Subcutaneous abdominal adipose tissue (tissue), 5 donors: ENCODE measurements around the gene MAS1L.

Experiments
- H3K27ac ChIP-seq: one replicate; pipeline ENCODE4 v1.7.0; 2013; ENCODE audit warnings: low read depth, mild to moderate bottlenecking, inconsistent platforms, low read length, moderate library complexity
- H3K27me3 ChIP-seq, 5 donors: one replicate each; pipeline ENCODE4 v1.7.0; 2013; ENCODE audit warnings: low read length in 5 of 5, inconsistent platforms in 1 of 5; ENCODE audit not compliant: control insufficient read depth in 5 of 5, insufficient read depth in 4 of 5
- H3K36me3 ChIP-seq, 5 donors: one replicate each; pipeline ENCODE4 v1.7.0; 2013; ENCODE audit warnings: low read length in 5 of 5; ENCODE audit not compliant: control insufficient read depth in 5 of 5, insufficient read depth in 5 of 5
- H3K4me1 ChIP-seq, 5 donors: one replicate each; pipeline ENCODE4 v1.7.0; 2013; ENCODE audit warnings: low read length in 5 of 5, mild to moderate bottlenecking in 3 of 5, moderate library complexity in 1 of 5; ENCODE audit not compliant: control insufficient read depth in 5 of 5, insufficient read depth in 5 of 5
- H3K4me3 ChIP-seq, 5 donors: one replicate each; pipeline ENCODE4 v1.7.0; 2013; ENCODE audit warnings: low read length in 5 of 5, low read depth in 1 of 5
- H3K9ac ChIP-seq, 5 donors: one replicate each; pipeline ENCODE4 v1.7.0; 2013; ENCODE audit warnings: low read length in 5 of 5, mild to moderate bottlenecking in 4 of 5, moderate library complexity in 3 of 5
- H3K9me3 ChIP-seq, 5 donors: one replicate each; pipeline ENCODE4 v1.7.0; 2013; ENCODE audit warnings: low read length in 5 of 5; ENCODE audit not compliant: control insufficient read depth in 5 of 5
- donor health status: healthy.
- donor health status: healthy.
- donor health status: healthy.
- donor health status: healthy.
- donor health status: healthy.

Gene MAS1L

DNA sequence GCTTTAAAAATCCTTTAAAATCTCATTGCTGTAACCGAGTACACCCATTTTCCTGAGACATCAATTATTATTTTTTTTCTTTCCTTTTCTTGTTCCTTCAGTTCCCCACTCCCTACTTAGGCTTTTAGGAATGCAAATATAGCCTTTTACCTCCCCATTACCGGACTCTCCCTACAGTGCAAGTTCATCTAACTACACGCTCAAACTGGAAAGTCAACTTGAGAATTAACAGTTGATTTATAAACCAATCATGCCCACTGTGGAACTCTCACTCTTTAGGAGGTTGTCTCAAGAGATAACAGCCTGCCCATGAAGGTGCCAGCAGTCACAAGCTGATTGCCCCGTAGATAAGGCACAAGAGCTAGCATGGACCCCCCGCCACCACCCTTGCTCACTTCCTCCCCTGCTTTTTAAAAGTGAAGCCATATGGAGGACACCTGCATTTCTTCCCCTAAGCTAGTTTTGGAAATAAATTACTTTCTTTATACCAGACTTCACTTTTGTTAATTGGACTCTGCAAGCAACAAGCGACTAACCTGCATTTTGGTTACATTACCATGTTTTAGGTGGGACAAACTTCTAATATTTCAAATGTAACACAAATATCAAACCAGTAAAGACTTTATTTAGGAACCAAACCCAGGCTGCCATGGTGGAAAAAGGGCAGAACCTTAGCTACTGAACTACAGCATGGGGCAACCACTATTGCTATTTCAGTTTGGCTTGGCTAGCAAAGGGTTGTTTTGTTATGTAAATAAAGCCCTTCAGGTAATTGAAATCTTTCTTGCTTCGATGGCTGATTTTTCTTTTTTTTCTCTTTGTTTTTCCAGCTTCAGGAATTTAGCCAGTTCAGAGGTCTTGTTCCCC is 36.9 kb upstream of the MAS1L start:
- Histone ChIP-seq H3K9me3 (peaks cover 0 to 3% (median 0%) of the 10 kb centered on the region in 5 donors), H3K27me3 (no peaks in the 10 kb centered on the region), H3K4me1 (no peaks in the 10 kb centered on the region), H3K4me3 (no peak overlapping the region), H3K36me3 (no peaks in the 10 kb centered on the region), H3K9ac (no peak overlapping the region), H3K27ac (no peak overlapping the region)

DNA sequence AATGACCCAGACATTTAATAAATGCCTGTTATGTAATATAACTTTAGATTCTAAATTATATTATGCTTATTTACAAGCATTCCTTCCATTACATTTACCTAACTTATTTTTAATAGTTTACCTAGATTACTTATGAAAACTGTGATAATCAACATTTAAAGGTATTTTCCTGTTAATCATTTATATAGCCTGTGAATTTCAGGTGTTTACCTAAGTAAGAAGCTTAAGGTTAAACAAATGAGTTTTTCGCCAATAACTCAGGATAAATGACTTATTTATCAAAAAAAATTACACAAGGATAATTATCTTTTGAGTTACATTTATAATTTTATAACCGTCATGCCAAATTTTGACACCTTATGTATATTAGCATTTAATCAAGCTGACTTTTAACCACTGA is 36.3 kb upstream of the MAS1L start:
- H3K27ac ChIP-seq = no peak overlapping the region
- no peaks in the 10 kb centered on the region for H3K36me3 ChIP-seq
- no peaks in the 10 kb centered on the region for H3K27me3 ChIP-seq
- H3K9ac ChIP-seq = no peak overlapping the region
- no peak overlapping the region for H3K4me3 ChIP-seq
- H3K9me3 ChIP-seq = peaks cover 0 to 3% (median 0%) of the 10 kb centered on the region in 5 donors
- no peaks in the 10 kb centered on the region for H3K4me1 ChIP-seq

DNA sequence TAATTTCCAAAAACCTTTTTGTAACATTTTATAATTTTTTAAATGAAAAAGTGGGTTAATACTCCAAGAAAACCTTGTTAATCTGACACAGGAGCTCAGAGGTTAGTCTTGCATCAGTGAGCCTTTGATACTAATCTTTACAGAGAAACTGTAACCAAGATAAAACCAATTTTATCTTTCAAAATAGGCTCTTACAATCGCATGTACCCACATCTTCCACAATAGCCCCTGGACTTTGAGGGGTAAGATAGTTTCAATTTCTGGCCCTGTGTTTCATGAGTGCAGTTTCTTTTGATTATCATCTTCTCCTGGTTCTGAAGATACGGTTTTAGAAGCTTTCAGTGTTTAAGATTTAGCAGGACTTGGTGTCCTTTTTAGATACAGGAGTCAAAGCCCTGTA is 34.5 kb upstream of the MAS1L start:
- H3K27ac ChIP-seq = no peak overlapping the region

DNA sequence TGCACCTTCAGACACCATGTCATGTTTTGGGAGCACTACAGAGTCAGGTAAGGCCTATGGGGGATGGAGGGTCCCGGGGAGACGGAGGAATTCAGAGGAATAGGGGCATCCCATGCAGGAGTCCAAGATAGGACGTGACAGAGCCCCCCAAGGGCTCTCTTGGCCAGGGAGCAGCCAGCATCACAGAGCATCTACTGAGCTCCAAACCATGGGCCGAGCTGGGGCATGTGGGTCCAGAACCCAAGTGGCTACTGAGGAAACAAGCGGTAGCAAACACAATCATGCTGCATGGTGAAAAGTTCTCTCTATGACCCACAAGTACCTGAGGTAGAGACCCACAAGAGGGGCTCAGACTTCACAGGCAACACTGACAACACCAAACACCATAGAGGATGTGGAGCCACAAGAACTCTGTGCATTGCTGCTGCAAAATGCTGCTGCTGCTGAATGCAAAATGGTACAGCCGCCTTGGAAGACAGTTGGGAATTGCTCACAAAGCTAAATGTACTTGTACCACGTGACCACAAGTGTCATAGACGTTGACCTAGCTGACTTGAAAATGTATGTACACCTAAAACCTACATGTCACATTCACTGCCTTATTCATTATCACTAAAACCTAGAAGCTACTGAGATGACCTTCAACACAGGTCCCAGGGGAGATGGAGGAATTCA is 33.4 kb upstream of the MAS1L start:
- Histone ChIP-seq H3K4me1 (no peaks in the 10 kb centered on the region), H3K9me3 (peaks cover 0 to 3% (median 0%) of the 10 kb centered on the region in 5 donors)

More for the DNA sequence above, 34.5 kb upstream of the MAS1L start:
- Histone ChIP-seq H3K4me1 (no peaks in the 10 kb centered on the region), H3K4me3 (no peak overlapping the region), H3K9me3 (peaks cover 0 to 3% (median 0%) of the 10 kb centered on the region in 5 donors), H3K36me3 (no peaks in the 10 kb centered on the region), H3K9ac (no peak overlapping the region), H3K27me3 (no peaks in the 10 kb centered on the region)

DNA sequence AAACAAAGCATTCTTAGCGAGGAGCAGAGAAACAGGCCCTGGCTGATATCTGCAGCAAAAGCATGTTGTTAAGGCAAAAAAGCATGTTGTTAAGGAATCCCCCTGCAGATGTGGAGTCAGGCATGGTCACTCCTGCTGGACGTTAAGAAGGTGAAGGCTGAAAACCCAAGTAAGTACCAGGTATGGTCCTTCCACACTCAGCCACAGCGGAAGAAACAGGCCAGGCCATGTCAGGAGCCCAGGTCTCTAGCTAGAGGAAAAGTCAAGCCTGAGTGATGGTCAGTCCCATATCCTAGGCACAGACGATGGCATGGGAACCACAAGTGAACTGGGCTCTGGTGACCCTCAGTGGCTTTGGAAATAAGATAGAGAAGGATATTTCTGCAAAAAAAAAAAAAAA is 32.5 kb upstream of the MAS1L start:
- Histone ChIP-seq H3K27me3 (peaks cover 0 to 4% (median 0%) of the 10 kb centered on the region in 5 donors), H3K9ac (no peak overlapping the region), H3K4me1 (no peaks in the 10 kb centered on the region), H3K9me3 (peaks cover 0 to 3% (median 0%) of the 10 kb centered on the region in 5 donors), H3K36me3 (no peaks in the 10 kb centered on the region), H3K27ac (no peak overlapping the region), H3K4me3 (no peak overlapping the region)

More for the DNA sequence above, 33.4 kb upstream of the MAS1L start:
- H3K9ac ChIP-seq = no peak overlapping the region
- no peak overlapping the region for H3K27ac ChIP-seq
- H3K4me3 ChIP-seq = no peak overlapping the region
- peaks cover 0 to 4% (median 0%) of the 10 kb centered on the region in 5 donors for H3K27me3 ChIP-seq
- no peaks in the 10 kb centered on the region for H3K36me3 ChIP-seq

DNA sequence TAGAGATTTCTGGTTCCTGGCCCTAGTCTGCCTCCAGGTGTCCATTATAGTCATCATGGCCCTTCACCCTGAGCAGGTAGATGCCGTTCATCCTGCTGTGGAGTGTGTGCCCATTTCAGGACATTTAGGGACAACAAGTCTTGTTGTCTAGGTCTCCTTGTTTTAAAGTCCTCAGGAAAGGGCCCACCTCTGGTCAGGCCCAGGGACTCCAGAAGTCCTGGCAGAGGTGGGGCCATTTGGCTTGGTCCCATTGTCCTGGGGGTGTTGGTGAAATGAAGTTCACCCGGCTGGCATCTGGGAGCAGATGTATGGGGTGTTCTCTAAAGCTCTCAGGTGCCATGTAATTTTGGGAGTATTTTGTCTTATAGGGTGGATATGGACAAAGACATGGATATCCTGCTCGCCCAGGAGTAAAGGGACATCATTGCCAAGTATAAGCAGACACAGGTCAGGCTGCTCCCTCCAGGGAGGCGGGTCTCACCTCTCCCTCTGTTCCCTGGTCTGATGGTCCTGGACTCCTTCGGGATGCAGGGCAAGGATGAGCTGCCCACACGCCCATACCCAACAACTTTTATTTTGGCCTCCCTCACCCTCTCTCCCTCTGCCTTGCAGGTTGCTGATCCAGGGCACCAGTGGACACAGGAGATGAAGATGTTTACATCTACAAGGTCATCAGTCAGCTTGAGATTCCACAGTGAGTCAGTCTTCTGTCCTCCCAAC is 31.7 kb upstream of the MAS1L start:
- Histone ChIP-seq H3K9ac (no peak overlapping the region), H3K9me3 (peaks cover 0 to 3% (median 0%) of the 10 kb centered on the region in 5 donors), H3K27ac (no peak overlapping the region), H3K4me3 (no peak overlapping the region), H3K4me1 (no peaks in the 10 kb centered on the region), H3K27me3 (peaks cover 0 to 4% (median 0%) of the 10 kb centered on the region in 5 donors), H3K36me3 (no peaks in the 10 kb centered on the region)

DNA sequence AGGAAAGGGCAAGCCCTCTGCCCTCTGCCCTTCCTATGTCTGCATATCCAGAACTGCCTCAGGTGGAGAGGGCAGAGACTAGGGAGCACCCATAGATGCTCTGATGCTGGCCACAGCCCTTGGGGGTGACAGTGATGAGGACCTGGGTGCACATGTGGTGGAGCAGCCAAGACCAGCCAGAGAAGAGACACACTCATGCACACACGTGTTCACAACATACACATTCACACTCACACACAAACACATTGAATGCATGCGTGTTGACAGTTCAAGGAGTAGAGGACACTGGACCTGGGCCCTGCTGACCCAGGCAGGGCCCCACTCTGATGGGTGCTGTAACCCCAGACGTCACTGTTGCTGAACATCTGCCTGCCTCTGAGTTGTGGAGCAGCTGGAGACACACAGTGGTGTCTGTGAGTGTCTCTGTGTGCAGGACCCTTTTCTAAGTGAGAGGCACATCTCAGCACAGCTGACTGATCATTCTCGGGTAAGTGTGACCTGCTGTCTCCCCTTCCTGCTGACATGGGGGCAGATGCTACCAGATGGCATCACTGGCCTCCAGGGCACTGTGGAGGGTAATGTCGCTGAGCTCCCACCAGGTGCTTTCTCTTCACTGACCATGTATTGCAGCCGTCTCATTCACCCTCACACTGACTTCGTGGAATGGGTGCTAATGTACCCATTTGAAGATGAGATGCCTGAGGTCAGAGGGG is 30.1 kb upstream of the MAS1L start:
- no peak overlapping the region for H3K27ac ChIP-seq
- no peak overlapping the region for H3K9ac ChIP-seq
- H3K4me1 ChIP-seq = no peaks in the 10 kb centered on the region
- peaks cover 0 to 8% (median 3%) of the 10 kb centered on the region in 5 donors for H3K9me3 ChIP-seq
- no peaks in the 10 kb centered on the region for H3K36me3 ChIP-seq
- H3K27me3 ChIP-seq = peaks cover 0 to 4% (median 0%) of the 10 kb centered on the region in 5 donors
- no peak overlapping the region for H3K4me3 ChIP-seq

DNA sequence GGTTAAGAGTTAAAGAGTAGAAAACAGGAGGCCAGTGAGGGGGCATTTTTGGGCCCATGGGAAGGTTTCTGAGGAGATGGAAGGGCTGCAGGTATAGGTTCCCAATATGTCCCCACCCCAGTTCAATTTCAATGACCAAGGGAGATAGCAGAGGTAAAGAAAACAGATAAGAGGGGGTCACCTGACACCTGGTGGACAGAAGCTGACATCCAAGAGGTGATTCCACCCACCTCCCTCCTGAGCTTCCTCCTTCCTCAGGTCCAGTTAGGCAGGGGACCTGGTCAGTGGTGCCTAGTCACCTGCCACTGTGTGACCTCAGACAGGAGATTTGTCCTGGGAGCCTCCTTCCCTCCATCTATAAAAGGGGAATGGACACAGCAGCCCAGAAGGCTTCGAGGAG is 29.5 kb upstream of the MAS1L start:
- H3K4me1 ChIP-seq = no peaks in the 10 kb centered on the region
- H3K9me3 ChIP-seq = peaks cover 0 to 8% (median 3%) of the 10 kb centered on the region in 5 donors
- H3K4me3 ChIP-seq = no peak overlapping the region
- H3K27ac ChIP-seq = no peak overlapping the region
- H3K9ac ChIP-seq = no peak overlapping the region
- H3K27me3 ChIP-seq = peaks cover 0 to 4% (median 0%) of the 10 kb centered on the region in 5 donors
- H3K36me3 ChIP-seq = no peaks in the 10 kb centered on the region

DNA sequence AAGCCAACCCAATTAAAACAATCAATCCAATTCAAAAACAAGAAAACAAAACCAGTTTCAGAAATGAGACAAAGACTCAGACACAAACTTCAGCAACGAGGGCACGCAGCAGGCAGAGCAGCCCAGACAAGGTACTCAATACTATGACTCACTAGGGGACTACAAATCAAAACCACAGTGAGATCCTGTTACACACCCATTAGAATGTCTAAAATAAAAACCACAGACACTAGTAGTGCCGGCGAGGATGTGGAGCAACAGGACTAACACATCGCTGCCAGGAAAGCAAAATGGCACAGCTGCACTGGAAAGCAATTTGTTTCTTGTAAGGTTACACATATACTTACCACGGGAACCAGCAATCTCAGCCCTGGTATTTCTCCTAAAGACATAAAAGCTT is 28.4 kb upstream of the MAS1L start:
- Histone ChIP-seq H3K27me3 (peaks cover 0 to 4% (median 0%) of the 10 kb centered on the region in 5 donors), H3K4me3 (no peak overlapping the region), H3K36me3 (no peaks in the 10 kb centered on the region), H3K4me1 (no peaks in the 10 kb centered on the region), H3K9me3 (peaks cover 0 to 8% (median under 1%) of the 10 kb centered on the region in 5 donors), H3K9ac (no peak overlapping the region), H3K27ac (no peak overlapping the region)
